HCT116 (cell line): ENCODE measurements around the gene ATF1. TPM values are rescaled to one million over a fixed set of nuclear protein-coding genes. Genes with fewer than 3 reads are reported as not detected.

Experiments used
- ATAC-seq: fragments of 200-7000 bp; cut with Tn5 transposase; 2 replicates; pipeline ENCODE4 v1.9.1; 2020; ENCODE audit warnings: mild to moderate bottlenecking, moderate library complexity
- BruUV-seq: library from RNA; stranded (reverse); fragments of 400-500 nt; replicated peaks from 2 replicates; lab custom pipeline; 2021; lab: Mats Ljungman, UMichigan
- CTCF ChIA-PET: fragments of 300-600 bp; sonication (Branson Sonifier 250); formaldehyde crosslinking; loops from one replicate; lab custom pipeline; 2021; ENCODE audit warnings: antibody characterized with exemption; lab: Charles Lee
- POLR2A ChIA-PET: fragments of 300-600, 350-600 bp; sonication (Branson Sonifier 250); formaldehyde crosslinking; loops from one replicate; lab custom pipeline; 2021; ENCODE audit warnings: antibody characterized with exemption; lab: Charles Lee
- RAD21 ChIA-PET, 2 experiments: fragments of 300-600 bp; sonication (Branson Sonifier 250); formaldehyde crosslinking; loops; one replicate each; lab custom pipeline; 2023; ENCODE audit warnings: low total read pairs in 2 of 2; ENCODE audit not compliant: uncharacterized antibody in 2 of 2, unreplicated experiment in 2 of 2, low non-redundant PET in 1 of 2; lab: Charles Lee
- DNase-seq: peaks from one replicate; pipeline ENCODE4 v3.0.0-alpha.2; 2010; ENCODE audit warnings: low read depth, low spot score
- H2AFZ ChIP-seq: fragments of 200-600 bp; shearing (Covaris generic), sonication (generic); 2 replicates; pipeline ENCODE4 v1.6.1; 2017; ENCODE audit warnings: low read depth, mixed run types, mixed read lengths, antibody characterized with exemption, low read length; ENCODE audit not compliant: poor library complexity, severe bottlenecking
- H3K27ac ChIP-seq: 2 replicates; pipeline ENCODE4 v1.5.1; 2012; ENCODE audit warnings: low read depth, low read length
- H3K27me3 ChIP-seq: fragments of 200-600 bp; sonication (generic); 2 replicates; pipeline ENCODE4 v1.6.1; 2016; ENCODE audit warnings: mixed run types, low read length, mixed read lengths; ENCODE audit not compliant: insufficient read depth
- H3K36me3 ChIP-seq, 2 experiments: fragments of 200-500 bp in 1 of 2; fragments of 200-600 bp in 1 of 2; sonication (Bioruptor generic) in 1 of 2; sonication (generic) in 1 of 2; 2 replicates each; pipeline versions ENCODE4 v1.5.1 to v1.6.1; 2014 to 2016; ENCODE audit warnings: low read length in 2 of 2, inconsistent platforms in 1 of 2, mixed read lengths in 1 of 2, mixed run types in 1 of 2; ENCODE audit not compliant: insufficient read depth in 2 of 2, control insufficient read depth in 1 of 2
- H3K4me1 ChIP-seq, 2 experiments: fragments of 200-600 bp in 1 of 2; sonication (generic) in 1 of 2; 2 replicates each; pipeline versions ENCODE4 v1.5.1 to v1.6.1; 2012 to 2017; ENCODE audit warnings: low read length in 2 of 2, inconsistent platforms in 1 of 2, mild to moderate bottlenecking in 1 of 2, mixed read lengths in 1 of 2, mixed run types in 1 of 2, moderate library complexity in 1 of 2; ENCODE audit not compliant: insufficient read depth in 2 of 2, control insufficient read depth in 1 of 2
- H3K4me2 ChIP-seq: fragments of 200-600 bp; sonication (generic); 2 replicates; pipeline ENCODE4 v1.6.1; 2017; ENCODE audit warnings: mixed run types, low read length, mixed read lengths
- H3K4me3 ChIP-seq, 2 experiments: fragments of 200-600 bp in 1 of 2; sonication (generic) in 1 of 2; replicated peaks in 1 of 2; 2 replicates each; pipeline ENCODE4 v1.5.1; 2011 to 2016; ENCODE audit warnings: low read length in 2 of 2, control low read depth in 1 of 2, low read depth in 1 of 2, mild to moderate bottlenecking in 1 of 2, mixed read lengths in 1 of 2, mixed run types in 1 of 2
- H3K79me2 ChIP-seq: fragments of 200-600 bp; sonication (generic); 2 replicates; pipeline ENCODE4 v1.6.1; 2017; ENCODE audit warnings: mild to moderate bottlenecking, mixed run types, low read length, moderate library complexity, mixed read lengths; ENCODE audit not compliant: insufficient read depth
- H3K9ac ChIP-seq: fragments of 200-600 bp; sonication (generic); 2 replicates; pipeline ENCODE4 v1.6.1; 2016; ENCODE audit warnings: low read length, mixed read lengths
- H3K9me2 ChIP-seq: fragments of 200-600 bp; sonication (generic), shearing (Covaris generic); 2 replicates; pipeline ENCODE4 v1.6.1; 2017; ENCODE audit warnings: mixed run types, mild to moderate bottlenecking, moderate library complexity; ENCODE audit not compliant: insufficient read depth
- H3K9me3 ChIP-seq, 2 experiments: fragments of 200-500 bp in 1 of 2; fragments of 200-600 bp in 1 of 2; sonication (Bioruptor generic) in 1 of 2; sonication (generic) in 1 of 2; 2 replicates each; pipeline ENCODE4 v1.6.1; 2014 to 2017; ENCODE audit warnings: low read length in 2 of 2, mixed read lengths in 2 of 2, inconsistent platforms in 1 of 2, low read depth in 1 of 2, mild to moderate bottlenecking in 1 of 2, mixed run types in 1 of 2, moderate library complexity in 1 of 2; ENCODE audit not compliant: control insufficient read depth in 1 of 2, insufficient read depth in 1 of 2
- H4K20me1 ChIP-seq: fragments of 200-600 bp; sonication (generic), shearing (Covaris generic); 2 replicates; pipeline ENCODE4 v1.6.1; 2017; ENCODE audit warnings: mixed run types, mild to moderate bottlenecking, moderate library complexity; ENCODE audit not compliant: insufficient read depth
- JUND ChIP-seq: IDR thresholded peaks from 2 replicates; pipeline ENCODE4 v1.6.1; 2012
- POLR2A ChIP-seq: IDR thresholded peaks from 2 replicates; pipeline ENCODE4 v1.7.0; 2011; ENCODE audit warnings: borderline replicate concordance; ENCODE audit not compliant: insufficient read depth, insufficient read length; ENCODE audit errors: extremely low read depth
- SP1 ChIP-seq: IDR thresholded peaks from 2 replicates; pipeline ENCODE4 v1.6.1; 2012; ENCODE audit warnings: low read depth
- ZFX ChIP-seq: fragments of 450-650 bp; IDR thresholded peaks from 2 replicates; pipeline ENCODE4 v1.6.1; 2017
- intact Hi-C: fragments of 100-400 bp; cut with micrococcal nuclease; formaldehyde crosslinking; loops from 2 replicates; pipeline ENCODE4 v1.10.0; 2022
- total RNA-seq: library from RNA; stranded (reverse); gene quantifications from one replicate; pipeline ENCODE4 v1.2.1, GENCODE V29; 2021; ENCODE audit not compliant: unreplicated experiment
- TF ChIP-seq, protein P1 (sequence below), 3 experiments: fragments of 200-600 bp in 1 of 3; sonication (generic) in 1 of 3; IDR thresholded peaks in 2 of 3; conservative IDR thresholded peaks in 1 of 3; 2 replicates each; pipeline ENCODE4 v1.5.1; 2012 to 2017; ENCODE audit warnings: low read depth in 2 of 3, low read length in 2 of 3, antibody characterized with exemption in 1 of 3, borderline replicate concordance in 1 of 3, control low read depth in 1 of 3, mild to moderate bottlenecking in 1 of 3, mixed read lengths in 1 of 3, mixed run types in 1 of 3, moderate library complexity in 1 of 3; ENCODE audit not compliant: insufficient read depth in 1 of 3
- TF ChIP-seq, protein P2 (sequence below): IDR thresholded peaks from 2 replicates; pipeline ENCODE4 v1.6.1; 2011; ENCODE audit warnings: mild to moderate bottlenecking, low read length, moderate library complexity; ENCODE audit not compliant: insufficient replicate concordance; ENCODE audit errors: extremely low read depth
- TF ChIP-seq, protein P3 (sequence below): IDR thresholded peaks from 2 replicates; pipeline ENCODE4 v1.6.1; 2012
- TF ChIP-seq, protein P4 (sequence below): IDR thresholded peaks from 2 replicates; pipeline ENCODE4 v1.6.1; 2012; ENCODE audit warnings: low read depth

Gene ATF1
- total RNA-seq, 1 experiment from 2014 or later = 48.8 TPM

DNA sequence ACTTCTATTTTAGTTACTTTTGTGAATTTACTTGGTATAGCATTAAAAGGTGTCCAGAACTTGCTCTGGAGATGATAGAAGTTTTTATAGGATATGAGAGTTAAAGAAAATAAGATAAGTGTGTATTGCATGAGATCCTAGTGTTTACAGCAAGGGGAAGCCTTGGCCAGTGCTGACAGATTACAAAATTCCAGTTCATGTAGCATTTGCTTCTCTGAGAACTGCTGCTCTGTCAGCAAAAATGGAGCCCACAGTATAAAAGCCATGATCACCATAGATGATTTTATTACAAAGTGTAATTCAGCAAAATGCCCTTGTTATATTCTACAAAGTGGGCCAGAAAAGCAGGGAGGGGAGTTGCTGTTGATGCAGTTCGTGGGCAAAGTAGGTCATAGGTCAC lies 40.0 kb upstream of the ATF1 start:
- no peaks in the 10 kb centered on the region for H3K9me2 ChIP-seq
- H3K79me2 ChIP-seq = no peaks in the 10 kb centered on the region
- no TSS peak for BruUV-seq
- no peak overlapping the region for H3K9ac ChIP-seq
- POLR2A ChIA-PET = no interaction called here
- no peaks in the 10 kb centered on the region for H3K27me3 ChIP-seq
- TF ChIP-seq ZFX = no peak
- TF ChIP-seq, protein P1, sequence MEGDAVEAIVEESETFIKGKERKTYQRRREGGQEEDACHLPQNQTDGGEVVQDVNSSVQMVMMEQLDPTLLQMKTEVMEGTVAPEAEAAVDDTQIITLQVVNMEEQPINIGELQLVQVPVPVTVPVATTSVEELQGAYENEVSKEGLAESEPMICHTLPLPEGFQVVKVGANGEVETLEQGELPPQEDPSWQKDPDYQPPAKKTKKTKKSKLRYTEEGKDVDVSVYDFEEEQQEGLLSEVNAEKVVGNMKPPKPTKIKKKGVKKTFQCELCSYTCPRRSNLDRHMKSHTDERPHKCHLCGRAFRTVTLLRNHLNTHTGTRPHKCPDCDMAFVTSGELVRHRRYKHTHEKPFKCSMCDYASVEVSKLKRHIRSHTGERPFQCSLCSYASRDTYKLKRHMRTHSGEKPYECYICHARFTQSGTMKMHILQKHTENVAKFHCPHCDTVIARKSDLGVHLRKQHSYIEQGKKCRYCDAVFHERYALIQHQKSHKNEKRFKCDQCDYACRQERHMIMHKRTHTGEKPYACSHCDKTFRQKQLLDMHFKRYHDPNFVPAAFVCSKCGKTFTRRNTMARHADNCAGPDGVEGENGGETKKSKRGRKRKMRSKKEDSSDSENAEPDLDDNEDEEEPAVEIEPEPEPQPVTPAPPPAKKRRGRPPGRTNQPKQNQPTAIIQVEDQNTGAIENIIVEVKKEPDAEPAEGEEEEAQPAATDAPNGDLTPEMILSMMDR (IDR thresholded peaks at IDR 0.05 in 2 of 3, conservative IDR thresholded peaks at IDR 0.05 in 1 of 3; ENCODE audit: borderline replicate concordance in 1 of 3, insufficient read depth in 1 of 3, low read depth in 2 of 3, low read length in 2 of 3) = no peak
- no peak for TF ChIP-seq JUND
- TF ChIP-seq POLR2A = no peak
- TF ChIP-seq, protein P2, sequence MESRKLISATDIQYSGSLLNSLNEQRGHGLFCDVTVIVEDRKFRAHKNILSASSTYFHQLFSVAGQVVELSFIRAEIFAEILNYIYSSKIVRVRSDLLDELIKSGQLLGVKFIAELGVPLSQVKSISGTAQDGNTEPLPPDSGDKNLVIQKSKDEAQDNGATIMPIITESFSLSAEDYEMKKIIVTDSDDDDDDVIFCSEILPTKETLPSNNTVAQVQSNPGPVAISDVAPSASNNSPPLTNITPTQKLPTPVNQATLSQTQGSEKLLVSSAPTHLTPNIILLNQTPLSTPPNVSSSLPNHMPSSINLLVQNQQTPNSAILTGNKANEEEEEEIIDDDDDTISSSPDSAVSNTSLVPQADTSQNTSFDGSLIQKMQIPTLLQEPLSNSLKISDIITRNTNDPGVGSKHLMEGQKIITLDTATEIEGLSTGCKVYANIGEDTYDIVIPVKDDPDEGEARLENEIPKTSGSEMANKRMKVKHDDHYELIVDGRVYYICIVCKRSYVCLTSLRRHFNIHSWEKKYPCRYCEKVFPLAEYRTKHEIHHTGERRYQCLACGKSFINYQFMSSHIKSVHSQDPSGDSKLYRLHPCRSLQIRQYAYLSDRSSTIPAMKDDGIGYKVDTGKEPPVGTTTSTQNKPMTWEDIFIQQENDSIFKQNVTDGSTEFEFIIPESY = no peak
- TF ChIP-seq, protein P3, sequence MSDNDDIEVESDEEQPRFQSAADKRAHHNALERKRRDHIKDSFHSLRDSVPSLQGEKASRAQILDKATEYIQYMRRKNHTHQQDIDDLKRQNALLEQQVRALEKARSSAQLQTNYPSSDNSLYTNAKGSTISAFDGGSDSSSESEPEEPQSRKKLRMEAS = no peak
- TF ChIP-seq, protein P4, sequence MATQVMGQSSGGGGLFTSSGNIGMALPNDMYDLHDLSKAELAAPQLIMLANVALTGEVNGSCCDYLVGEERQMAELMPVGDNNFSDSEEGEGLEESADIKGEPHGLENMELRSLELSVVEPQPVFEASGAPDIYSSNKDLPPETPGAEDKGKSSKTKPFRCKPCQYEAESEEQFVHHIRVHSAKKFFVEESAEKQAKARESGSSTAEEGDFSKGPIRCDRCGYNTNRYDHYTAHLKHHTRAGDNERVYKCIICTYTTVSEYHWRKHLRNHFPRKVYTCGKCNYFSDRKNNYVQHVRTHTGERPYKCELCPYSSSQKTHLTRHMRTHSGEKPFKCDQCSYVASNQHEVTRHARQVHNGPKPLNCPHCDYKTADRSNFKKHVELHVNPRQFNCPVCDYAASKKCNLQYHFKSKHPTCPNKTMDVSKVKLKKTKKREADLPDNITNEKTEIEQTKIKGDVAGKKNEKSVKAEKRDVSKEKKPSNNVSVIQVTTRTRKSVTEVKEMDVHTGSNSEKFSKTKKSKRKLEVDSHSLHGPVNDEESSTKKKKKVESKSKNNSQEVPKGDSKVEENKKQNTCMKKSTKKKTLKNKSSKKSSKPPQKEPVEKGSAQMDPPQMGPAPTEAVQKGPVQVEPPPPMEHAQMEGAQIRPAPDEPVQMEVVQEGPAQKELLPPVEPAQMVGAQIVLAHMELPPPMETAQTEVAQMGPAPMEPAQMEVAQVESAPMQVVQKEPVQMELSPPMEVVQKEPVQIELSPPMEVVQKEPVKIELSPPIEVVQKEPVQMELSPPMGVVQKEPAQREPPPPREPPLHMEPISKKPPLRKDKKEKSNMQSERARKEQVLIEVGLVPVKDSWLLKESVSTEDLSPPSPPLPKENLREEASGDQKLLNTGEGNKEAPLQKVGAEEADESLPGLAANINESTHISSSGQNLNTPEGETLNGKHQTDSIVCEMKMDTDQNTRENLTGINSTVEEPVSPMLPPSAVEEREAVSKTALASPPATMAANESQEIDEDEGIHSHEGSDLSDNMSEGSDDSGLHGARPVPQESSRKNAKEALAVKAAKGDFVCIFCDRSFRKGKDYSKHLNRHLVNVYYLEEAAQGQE = no peak
- no peak for TF ChIP-seq SP1
- intact Hi-C loops = no loop called here
- CTCF ChIA-PET = no interaction called here
- peaks cover 15 to 32% of the 10 kb centered on the region in 2 experiments; a peak in 2 of 4 replicates for H3K36me3 ChIP-seq
- DNase-seq = no peak
- no peaks in the 10 kb centered on the region for H4K20me1 ChIP-seq
- H3K4me1 ChIP-seq = no peaks in the 10 kb centered on the region
- ATAC-seq = no peak
- H3K4me3 ChIP-seq = no peak overlapping the region
- no peak overlapping the region for H3K27ac ChIP-seq
- H3K9me3 ChIP-seq = no peaks in the 10 kb centered on the region
- no peak overlapping the region for H3K4me2 ChIP-seq
- RAD21 ChIA-PET = no interaction called here
- no peak overlapping the region for H2AFZ ChIP-seq
